A673 (cell line): ENCODE results near the gene ERFL. TPM values are rescaled to one million over a fixed set of nuclear protein-coding genes. Genes with fewer than 3 reads are reported as not detected.

Experiments used
- BruUV-seq: library from RNA; stranded (reverse); fragments of 400-500 nt; replicated peaks from 2 replicates; lab custom pipeline; 2021; lab: Mats Ljungman, UMichigan
- CTCF ChIA-PET: fragments of 300-600 bp; sonication (Branson Sonifier 250); formaldehyde crosslinking; loops from one replicate; lab custom pipeline; 2022; ENCODE audit warnings: antibody characterized with exemption; lab: Charles Lee
- POLR2A ChIA-PET: fragments of 300-600 bp; sonication (Branson Sonifier 250); formaldehyde crosslinking; loops from one replicate; lab custom pipeline; 2022; ENCODE audit warnings: antibody characterized with exemption; ENCODE audit not compliant: low non-redundant PET; lab: Charles Lee
- DNase-seq: peaks from one replicate; pipeline ENCODE4 v3.0.0-alpha.2; 2015; ENCODE audit warnings: low spot score
- H3K27ac ChIP-seq: fragments of 200-600 bp; sonication (generic); 2 replicates; pipeline ENCODE4 v1.5.1; 2016; ENCODE audit warnings: mixed run types, low read depth, mild to moderate bottlenecking, mixed read lengths, antibody characterized with exemption, low read length; ENCODE audit not compliant: poor library complexity, severe bottlenecking
- H3K27me3 ChIP-seq: fragments of 200-600 bp; sonication (generic); replicated peaks from 2 replicates; pipeline ENCODE4 v1.6.1; 2017; ENCODE audit warnings: mixed run types, low read depth, mild to moderate bottlenecking, mixed read lengths, antibody characterized with exemption, low read length; ENCODE audit not compliant: insufficient read depth, poor library complexity
- H3K36me3 ChIP-seq: fragments of 200-600 bp; sonication (generic); 2 replicates; pipeline ENCODE4 v1.6.1; 2016; ENCODE audit warnings: mixed run types, mild to moderate bottlenecking, mixed read lengths, antibody characterized with exemption, low read length; ENCODE audit not compliant: insufficient read depth, poor library complexity, severe bottlenecking
- H3K4me1 ChIP-seq: fragments of 200-600 bp; sonication (generic); 2 replicates; pipeline ENCODE4 v1.6.1; 2017; ENCODE audit warnings: mixed run types, mild to moderate bottlenecking, mixed read lengths, antibody characterized with exemption, low read length; ENCODE audit not compliant: insufficient read depth, poor library complexity, severe bottlenecking
- H3K4me3 ChIP-seq: fragments of 200-600 bp; sonication (generic); 2 replicates; pipeline ENCODE4 v1.5.1; 2016; ENCODE audit warnings: low read depth, mixed run types, mild to moderate bottlenecking, mixed read lengths, low read length; ENCODE audit not compliant: poor library complexity, severe bottlenecking
- H3K9me3 ChIP-seq: fragments of 200-600 bp; sonication (generic); 2 replicates; pipeline ENCODE4 v1.6.1; 2016; ENCODE audit warnings: mixed run types, low read depth, mild to moderate bottlenecking, mixed read lengths, antibody characterized with exemption, low read length; ENCODE audit not compliant: poor library complexity, severe bottlenecking
- EZH2 ChIP-seq: fragments of 200-600 bp; sonication (generic); IDR thresholded peaks from 2 replicates; pipeline ENCODE4 v1.6.1; 2017; ENCODE audit warnings: borderline replicate concordance, low read depth, mild to moderate bottlenecking, mixed read lengths, antibody characterized with exemption, low read length; ENCODE audit not compliant: poor library complexity, severe bottlenecking
- intact Hi-C: fragments of 100-400 bp; cut with micrococcal nuclease; formaldehyde crosslinking; loops from one replicate; pipeline ENCODE4 v1.10.0; 2022; ENCODE audit not compliant: unreplicated experiment
- total RNA-seq: library from RNA; stranded (reverse); gene quantifications from 2 replicates; pipeline ENCODE4 v1.2.3, GENCODE V29; 2021
- TF ChIP-seq, protein P1 (sequence below): fragments of 300-800, 200-600 bp; sonication (generic); conservative IDR thresholded peaks from 2 replicates; pipeline ENCODE4 v1.5.1; 2017; ENCODE audit warnings: low read depth, mild to moderate bottlenecking, antibody characterized with exemption, low read length, moderate library complexity, mixed read lengths

Gene ERFL
- total RNA-seq, 1 experiment from 2014 or later: 0.95 TPM

DNA sequence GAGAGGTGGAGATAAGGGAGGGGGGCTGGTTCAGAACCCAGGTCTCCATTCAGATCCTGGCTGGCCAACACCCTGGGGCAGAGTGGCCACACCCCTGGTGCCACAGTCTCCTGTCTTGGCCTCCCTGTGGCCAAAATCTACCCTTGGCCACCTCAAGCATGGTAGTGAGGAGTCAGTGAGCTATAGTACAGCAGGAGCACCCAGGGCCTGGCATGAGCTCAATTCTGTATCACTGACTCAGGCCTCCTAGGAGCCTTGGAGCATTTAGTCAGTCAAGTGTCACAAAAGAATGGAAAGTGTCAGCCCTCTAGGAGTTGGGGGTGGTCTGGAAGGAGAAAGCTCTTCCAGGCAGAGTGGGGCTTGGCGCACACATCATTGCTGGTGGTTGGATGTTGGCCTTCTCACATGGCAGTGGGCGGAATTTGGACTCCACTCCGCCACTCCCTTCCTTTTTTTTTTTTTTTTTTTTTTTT is 57.8 kb downstream of the ERFL start:
- TF ChIP-seq, protein P1, sequence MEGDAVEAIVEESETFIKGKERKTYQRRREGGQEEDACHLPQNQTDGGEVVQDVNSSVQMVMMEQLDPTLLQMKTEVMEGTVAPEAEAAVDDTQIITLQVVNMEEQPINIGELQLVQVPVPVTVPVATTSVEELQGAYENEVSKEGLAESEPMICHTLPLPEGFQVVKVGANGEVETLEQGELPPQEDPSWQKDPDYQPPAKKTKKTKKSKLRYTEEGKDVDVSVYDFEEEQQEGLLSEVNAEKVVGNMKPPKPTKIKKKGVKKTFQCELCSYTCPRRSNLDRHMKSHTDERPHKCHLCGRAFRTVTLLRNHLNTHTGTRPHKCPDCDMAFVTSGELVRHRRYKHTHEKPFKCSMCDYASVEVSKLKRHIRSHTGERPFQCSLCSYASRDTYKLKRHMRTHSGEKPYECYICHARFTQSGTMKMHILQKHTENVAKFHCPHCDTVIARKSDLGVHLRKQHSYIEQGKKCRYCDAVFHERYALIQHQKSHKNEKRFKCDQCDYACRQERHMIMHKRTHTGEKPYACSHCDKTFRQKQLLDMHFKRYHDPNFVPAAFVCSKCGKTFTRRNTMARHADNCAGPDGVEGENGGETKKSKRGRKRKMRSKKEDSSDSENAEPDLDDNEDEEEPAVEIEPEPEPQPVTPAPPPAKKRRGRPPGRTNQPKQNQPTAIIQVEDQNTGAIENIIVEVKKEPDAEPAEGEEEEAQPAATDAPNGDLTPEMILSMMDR: no peak
- no peak for TF ChIP-seq EZH2
- intact Hi-C loops: no loop called here
- no peak overlapping the region for H3K27ac ChIP-seq
- peaks cover 74% of the 10 kb centered on the region for H3K36me3 ChIP-seq
- CTCF ChIA-PET: interaction anchor here (0.6 to 0.7 kb wide), 2 partner anchors 61 to 89 kb away, joined by 3 read pairs; partner anchors contain the start of gene RABAC1
- POLR2A ChIA-PET: interaction anchor here (0.7 kb wide), 1 partner anchor 257 kb away, joined by 10 read pairs; no protein-coding TSS in a partner anchor
- H3K4me1 ChIP-seq: peaks cover 20% of the 10 kb centered on the region
- DNase-seq: peak; percentile 74
- no peaks in the 10 kb centered on the region for H3K9me3 ChIP-seq
- no TSS peak for BruUV-seq
- no peak overlapping the region for H3K4me3 ChIP-seq
- H3K27me3 ChIP-seq: no peaks in the 10 kb centered on the region

DNA sequence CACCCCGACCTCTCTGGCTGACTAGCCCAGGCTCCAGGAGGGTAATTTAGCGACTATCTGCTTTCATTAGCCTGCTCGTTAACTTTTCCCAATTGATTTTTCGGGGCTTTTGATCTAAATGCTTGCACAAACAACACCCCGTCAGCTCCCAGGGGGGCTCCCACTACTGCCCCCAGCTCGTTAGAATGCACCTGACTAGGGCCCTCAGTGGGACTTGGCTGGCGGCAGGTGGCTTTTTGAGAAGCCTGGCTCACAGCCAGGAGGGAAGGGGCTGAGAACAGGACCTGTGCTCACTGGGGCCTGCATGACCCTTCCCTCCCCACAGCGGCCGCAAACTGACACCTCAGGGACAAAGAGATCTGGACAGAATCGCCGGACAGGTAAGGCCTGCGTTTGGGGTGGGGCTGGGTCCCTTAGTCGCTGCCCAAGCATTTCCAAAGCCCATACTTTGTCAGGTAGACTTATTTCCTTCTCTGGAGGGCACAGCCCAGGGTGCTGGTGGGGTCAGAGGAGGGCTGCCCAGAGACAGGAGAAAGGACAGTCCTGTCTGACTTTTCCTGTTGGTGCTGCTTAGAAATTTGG is 58.8 kb downstream of the ERFL start:
- POLR2A ChIA-PET: no interaction called here
- no TSS peak for BruUV-seq

DNA sequence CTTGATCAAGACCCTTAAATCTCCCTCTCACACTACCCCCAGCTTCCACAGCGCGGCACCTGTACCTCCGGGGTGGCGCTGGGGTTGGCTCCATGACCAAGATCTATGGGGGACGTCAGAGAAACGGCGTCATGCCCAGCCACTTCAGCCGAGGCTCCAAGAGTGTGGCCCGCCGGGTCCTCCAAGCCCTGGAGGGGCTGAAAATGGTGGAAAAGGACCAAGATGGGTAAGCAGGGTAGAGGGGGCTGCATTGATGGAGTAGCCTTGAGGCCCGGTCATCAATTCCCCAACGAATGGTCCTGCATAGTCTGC is 59.3 kb downstream of the ERFL start:
- H3K4me1 ChIP-seq: peaks cover 27% of the 10 kb centered on the region
- no peaks in the 10 kb centered on the region for H3K27me3 ChIP-seq
- TF ChIP-seq, protein P1: no peak
- ChIA-PET POLR2A (no interaction called here), CTCF (no interaction called here)
- H3K36me3 ChIP-seq: peaks cover 88% of the 10 kb centered on the region
- DNase-seq: no peak
- BruUV-seq: no TSS peak
- intact Hi-C loops: no loop called here
- peak overlapping the region; percentile 70 for H3K27ac ChIP-seq
- H3K4me3 ChIP-seq: no peak overlapping the region
- no peaks in the 10 kb centered on the region for H3K9me3 ChIP-seq

More for the DNA sequence above, 58.8 kb downstream of the ERFL start:
- CTCF ChIA-PET: no interaction called here
- H3K36me3 ChIP-seq: peaks cover 83% of the 10 kb centered on the region
- H3K9me3 ChIP-seq: no peaks in the 10 kb centered on the region
- H3K27me3 ChIP-seq: no peaks in the 10 kb centered on the region
- intact Hi-C loops: no loop called here
- H3K4me3 ChIP-seq: no peak overlapping the region
- peaks cover 22% of the 10 kb centered on the region for H3K4me1 ChIP-seq
- peak overlapping the region; percentile 32 for H3K27ac ChIP-seq
- no peak for TF ChIP-seq EZH2
- TF ChIP-seq, protein P1: no peak
- DNase-seq: no peak
